SJCRH30 (cell line): Measurements from ENCODE around the gene MT3. TPM values are rescaled to one million over a fixed set of nuclear protein-coding genes. Genes with fewer than 3 reads are reported as not detected.

Source experiments
- DNase-seq, 2 experiments: peaks; one replicate each; pipeline ENCODE4 v3.0.0-alpha.2; 2015 to 2020
- H3K27ac ChIP-seq: fragments of 250-450 bp; sonication (Bioruptor Pico); 2 replicates; pipeline ENCODE4 v1.5.1; 2020; ENCODE audit warnings: mild to moderate bottlenecking, moderate library complexity
- H3K27me3 ChIP-seq: fragments of 250-450 bp; sonication (Bioruptor Pico); 2 replicates; pipeline ENCODE4 v1.5.1; 2020; ENCODE audit warnings: mild to moderate bottlenecking, moderate library complexity
- H3K36me3 ChIP-seq: fragments of 250-450 bp; sonication (Bioruptor Pico); 2 replicates; pipeline ENCODE4 v1.5.1; 2020; ENCODE audit warnings: mild to moderate bottlenecking, moderate library complexity
- H3K4me1 ChIP-seq: fragments of 250-450 bp; sonication (Bioruptor Pico); 2 replicates; pipeline ENCODE4 v1.5.1; 2020; ENCODE audit warnings: mild to moderate bottlenecking, moderate library complexity
- H3K4me3 ChIP-seq: fragments of 250-450 bp; sonication (Bioruptor Pico); 2 replicates; pipeline ENCODE4 v1.5.1; 2020; ENCODE audit warnings: mild to moderate bottlenecking, moderate library complexity
- H3K9me3 ChIP-seq: fragments of 250-450 bp; sonication (Bioruptor Pico); replicated peaks from 2 replicates; pipeline ENCODE4 v1.5.1; 2020; ENCODE audit warnings: mild to moderate bottlenecking, moderate library complexity
- total RNA-seq: library from RNA; depleted of rRNA; stranded (reverse); fragments of >200 nt; shearing (Covaris generic); gene quantifications from 2 replicates; pipeline ENCODE4 v1.2.3, GENCODE V29; 2014

Gene MT3
- total RNA-seq, 1 experiment from 2014 or later: not detected

DNA sequence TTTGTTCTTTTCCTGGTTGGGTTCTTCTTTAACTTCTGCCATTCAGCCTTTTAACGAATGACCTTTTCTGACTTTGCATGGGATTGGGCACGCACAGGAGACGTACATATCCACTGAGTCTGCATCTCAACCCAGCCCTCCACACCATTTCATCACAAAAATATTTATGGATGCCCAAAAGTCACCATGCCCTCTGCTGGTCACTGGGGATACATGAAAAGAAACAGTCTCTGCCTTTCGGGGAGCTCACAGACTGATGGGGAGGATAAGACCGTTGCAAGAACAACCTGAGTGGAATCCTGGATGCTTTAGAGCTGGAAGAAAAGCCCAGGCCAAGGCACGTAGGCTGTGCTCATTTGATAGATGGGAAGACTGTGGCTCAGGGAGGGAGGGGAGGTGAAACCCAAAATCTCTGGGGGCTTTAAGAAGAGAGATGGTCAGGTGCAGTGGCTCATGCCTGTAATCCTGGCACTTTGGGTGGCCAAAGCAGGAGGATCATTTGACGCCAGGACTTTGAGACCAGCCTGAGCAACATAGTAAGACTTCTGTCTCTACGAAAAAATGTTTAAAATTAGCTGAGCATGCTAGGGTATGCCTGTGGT lies 11.2 kb downstream of the MT3 start:
- Histone ChIP-seq H3K4me1 (no peaks in the 10 kb centered on the region), H3K36me3 (no peaks in the 10 kb centered on the region), H3K4me3 (no peak overlapping the region), H3K27me3 (no peaks in the 10 kb centered on the region; the same call in 1 of the 2 replicates), H3K9me3 (no peaks in the 10 kb centered on the region), H3K27ac (no peak overlapping the region)
- DNase-seq: peak; percentile 39 to 69

- no peaks in the 10 kb centered on the region for H3K36me3 ChIP-seq
- H3K4me3 ChIP-seq: no peak overlapping the region
- DNase-seq: peak in 1 of 2 experiments; percentile 24
- H3K27me3 ChIP-seq: no peaks in the 10 kb centered on the region; the same call in 1 of the 2 replicates
- no peak overlapping the region for H3K27ac ChIP-seq
- no peaks in the 10 kb centered on the region for H3K9me3 ChIP-seq
- H3K4me1 ChIP-seq: no peaks in the 10 kb centered on the region
Observed at GRCh38 chr16:56601325-56601724, 12.0 kb downstream of the MT3 start.

- Histone ChIP-seq H3K4me1 (peaks cover 15% of the 10 kb centered on the region), H3K27ac (no peak overlapping the region), H3K4me3 (no peak overlapping the region), H3K9me3 (no peaks in the 10 kb centered on the region), H3K36me3 (no peaks in the 10 kb centered on the region), H3K27me3 (no peaks in the 10 kb centered on the region; the same call in 1 of the 2 replicates)
- peak in 1 of 2 experiments; percentile 52 for DNase-seq
Observed at GRCh38 chr16:56603589-56603988, 14.3 kb downstream of the MT3 start.

DNA sequence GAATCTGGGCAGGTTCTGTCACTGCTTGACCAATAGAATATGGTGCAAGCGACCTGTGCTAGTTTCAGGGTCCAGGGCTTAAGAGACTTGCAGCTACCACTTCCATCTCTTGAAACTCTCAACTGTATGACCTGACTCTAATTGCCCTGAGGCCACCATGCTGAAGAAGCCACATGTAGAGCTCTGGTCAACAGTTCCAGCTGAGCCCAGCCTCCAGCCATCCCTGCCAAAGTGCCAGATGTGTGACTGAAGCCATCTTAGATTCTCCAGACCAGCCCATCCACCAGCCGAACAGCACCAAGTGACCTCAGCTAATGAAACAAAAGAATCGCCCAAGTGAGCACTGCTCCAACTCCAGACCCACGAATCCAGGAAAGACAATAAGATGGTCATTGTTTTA lies 15.6 kb downstream of the MT3 start:
- Histone ChIP-seq H3K9me3 (no peaks in the 10 kb centered on the region), H3K27ac (no peak overlapping the region), H3K4me3 (no peak overlapping the region), H3K27me3 (no peaks in the 10 kb centered on the region; the same call in 1 of the 2 replicates), H3K4me1 (peaks cover 16% of the 10 kb centered on the region), H3K36me3 (no peaks in the 10 kb centered on the region)
- DNase-seq: no peak

DNA sequence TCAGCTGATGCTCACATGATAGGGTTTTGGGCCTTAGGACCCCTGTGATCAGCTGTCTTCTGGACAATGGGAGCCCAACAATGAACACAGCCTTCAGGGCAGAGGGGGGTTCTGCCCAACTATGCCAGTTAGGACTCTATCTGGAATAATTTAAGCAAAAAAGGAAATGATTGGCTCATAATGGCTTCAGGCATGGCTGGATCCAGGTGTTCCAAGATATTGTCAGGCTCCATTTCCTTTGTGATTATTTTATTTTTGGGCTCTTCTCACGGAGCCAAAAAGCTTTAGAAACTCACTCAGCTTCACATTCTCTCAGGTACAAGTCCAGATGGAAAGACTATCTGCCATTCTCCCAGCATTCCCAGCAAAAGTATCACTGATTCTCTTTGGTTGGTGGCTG lies 16.1 kb downstream of the MT3 start:
- H3K4me3 ChIP-seq: no peak overlapping the region
- H3K27me3 ChIP-seq: no peaks in the 10 kb centered on the region; the same call in 1 of the 2 replicates
- no peak for DNase-seq
- H3K9me3 ChIP-seq: no peaks in the 10 kb centered on the region
- no peaks in the 10 kb centered on the region for H3K36me3 ChIP-seq
- peaks cover 21% of the 10 kb centered on the region for H3K4me1 ChIP-seq
- H3K27ac ChIP-seq: no peak overlapping the region

DNA sequence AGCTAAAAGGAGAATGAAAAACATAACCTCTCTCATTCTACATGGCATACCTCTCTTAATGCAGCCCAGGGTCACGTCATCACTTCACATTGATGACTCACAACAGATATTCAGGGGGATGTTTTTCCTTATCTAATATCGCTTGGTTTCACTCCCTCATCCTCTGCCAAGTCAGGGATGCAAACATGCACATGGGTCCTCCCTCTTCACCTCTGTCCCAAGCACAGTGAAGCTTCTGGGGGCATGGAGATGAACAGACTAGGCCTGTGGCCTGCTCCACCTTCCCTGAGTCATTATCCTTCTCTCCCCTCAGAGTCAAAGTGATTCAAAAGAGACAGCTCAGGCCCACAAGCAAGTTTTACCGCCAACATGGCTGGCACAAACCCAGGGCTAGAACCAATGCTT lies 16.7 kb downstream of the MT3 start:
- Histone ChIP-seq H3K9me3 (no peaks in the 10 kb centered on the region), H3K36me3 (no peaks in the 10 kb centered on the region), H3K27ac (no peak overlapping the region), H3K4me3 (no peak overlapping the region), H3K4me1 (peaks cover 27% of the 10 kb centered on the region), H3K27me3 (no peaks in the 10 kb centered on the region; the same call in 1 of the 2 replicates)
- no peak for DNase-seq

- H3K9me3 ChIP-seq: no peaks in the 10 kb centered on the region
- H3K27me3 ChIP-seq: no peaks in the 10 kb centered on the region; the same call in 1 of the 2 replicates
- no peak for DNase-seq
- peaks cover 32% of the 10 kb centered on the region for H3K4me1 ChIP-seq
- peak overlapping the region; percentile 89 for H3K27ac ChIP-seq
- no peaks in the 10 kb centered on the region for H3K36me3 ChIP-seq
- H3K4me3 ChIP-seq: peak overlapping the region; percentile 28
Observed at GRCh38 chr16:56606476-56607108, 17.3 kb downstream of the MT3 start.

DNA sequence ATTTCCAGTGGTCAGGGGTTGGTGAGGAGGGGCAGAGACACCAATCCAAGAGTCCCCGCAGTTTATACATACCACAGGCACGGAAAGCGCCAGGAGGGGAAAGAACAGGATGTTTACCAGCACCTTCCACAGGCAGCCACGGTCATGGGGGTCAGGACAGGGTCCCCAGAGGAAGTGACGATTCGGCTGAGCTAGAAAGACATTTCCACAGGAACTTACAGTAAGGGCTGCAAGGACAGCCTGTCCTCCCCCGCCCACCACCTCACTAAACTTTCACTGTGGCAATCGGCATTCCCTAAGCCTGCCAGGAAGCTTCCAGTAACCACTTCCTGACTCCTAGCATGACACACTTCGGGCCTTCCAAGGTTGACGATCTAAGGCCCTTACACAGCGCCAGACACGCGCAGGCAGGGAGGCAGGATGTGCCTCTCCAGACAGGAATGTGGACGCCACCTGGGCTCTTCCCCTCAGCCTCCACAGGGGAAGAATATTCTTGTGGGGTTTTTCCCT lies 17.8 kb downstream of the MT3 start:
- peak; percentile 74 to 79 for DNase-seq
- Histone ChIP-seq H3K36me3 (no peaks in the 10 kb centered on the region), H3K9me3 (no peaks in the 10 kb centered on the region), H3K27ac (peak overlapping the region; percentile 89), H3K4me3 (peak overlapping the region; percentile 28), H3K27me3 (no peaks in the 10 kb centered on the region), H3K4me1 (peaks cover 34% of the 10 kb centered on the region)

GRCh38 chr16:56607675-56608042 lies 18.3 kb downstream of the MT3 start:
- peaks cover 34% of the 10 kb centered on the region for H3K4me1 ChIP-seq
- peak overlapping the region; percentile 67 for H3K4me3 ChIP-seq
- H3K36me3 ChIP-seq: no peaks in the 10 kb centered on the region
- peak overlapping the region; percentile 89 for H3K27ac ChIP-seq
- DNase-seq: no peak
- no peaks in the 10 kb centered on the region for H3K27me3 ChIP-seq
- no peaks in the 10 kb centered on the region for H3K9me3 ChIP-seq

DNA sequence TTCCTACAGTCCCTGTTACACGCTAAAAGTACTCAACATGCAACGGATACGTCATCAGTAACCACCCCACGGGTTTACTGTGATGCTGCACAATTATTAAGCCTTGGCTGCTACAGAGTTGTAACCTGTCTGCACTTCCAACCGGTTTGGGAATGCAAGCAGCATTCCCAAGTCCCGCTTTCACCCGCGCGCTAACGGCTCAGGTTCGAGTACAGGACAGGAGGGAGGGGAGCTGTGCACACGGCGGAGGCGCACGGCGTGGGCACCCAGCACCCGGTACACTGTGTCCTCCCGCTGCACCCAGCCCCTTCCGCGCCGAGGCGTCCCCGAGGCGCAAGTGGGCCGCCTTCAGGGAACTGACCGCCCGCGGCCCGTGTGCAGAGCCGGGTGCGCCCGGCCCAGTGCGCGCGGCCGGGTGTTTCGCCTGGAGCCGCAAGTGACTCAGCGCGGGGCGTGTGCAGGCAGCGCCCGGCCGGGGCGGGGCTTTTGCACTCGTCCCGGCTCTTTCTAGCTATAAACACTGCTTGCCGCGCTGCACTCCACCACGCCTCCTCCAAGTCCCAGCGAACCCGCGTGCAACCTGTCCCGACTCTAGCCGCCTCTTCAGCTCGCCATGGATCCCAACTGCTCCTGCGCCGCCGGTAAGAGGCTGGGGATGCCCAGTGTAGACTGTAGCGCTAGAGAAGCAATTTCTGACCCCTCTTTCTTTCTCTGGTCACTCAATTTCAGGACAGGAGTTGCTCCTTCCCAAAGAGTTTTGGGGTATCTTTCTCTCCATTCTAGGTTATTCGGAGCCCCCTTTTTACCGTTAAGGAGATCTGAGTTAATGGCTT lies 18.9 kb downstream of the MT3 start, which contains the start of gene MT2A:
MT2A (plus strand) TSS at position 542 of the 833 bp plus-strand sequence; CDS start at position 614, 72 bp downstream.
- Histone ChIP-seq H3K27me3 (no peaks in the 10 kb centered on the region), H3K4me1 (peaks cover 34% of the 10 kb centered on the region), H3K4me3 (peak within 1 kb of the TSS; percentile 67), H3K27ac (peak within 1 kb of the TSS; percentile 89), H3K36me3 (no peaks in the 10 kb centered on the region), H3K9me3 (no peaks in the 10 kb centered on the region)
- peak; percentile 96 to 98 for DNase-seq

DNA sequence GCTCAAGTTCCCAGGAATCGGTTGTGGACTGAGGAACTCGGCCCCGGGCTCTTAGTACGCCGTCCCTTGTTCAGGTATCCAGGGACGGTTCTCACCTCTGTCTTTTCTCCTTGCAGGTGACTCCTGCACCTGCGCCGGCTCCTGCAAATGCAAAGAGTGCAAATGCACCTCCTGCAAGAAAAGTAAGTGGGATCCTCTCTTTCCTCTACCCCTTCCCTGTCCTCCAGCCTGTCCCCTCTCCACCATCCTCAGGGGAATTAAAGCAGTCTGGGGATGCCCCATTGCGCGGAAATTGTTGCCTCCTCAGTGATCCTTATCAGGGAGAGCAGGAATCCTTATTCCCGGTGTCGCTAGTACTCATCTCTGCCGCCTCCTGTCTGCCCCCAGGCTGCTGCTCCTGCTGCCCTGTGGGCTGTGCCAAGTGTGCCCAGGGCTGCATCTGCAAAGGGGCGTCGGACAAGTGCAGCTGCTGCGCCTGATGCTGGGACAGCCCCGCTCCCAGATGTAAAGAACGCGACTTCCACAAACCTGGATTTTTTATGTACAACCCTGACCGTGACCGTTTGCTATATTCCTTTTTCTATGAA lies 19.6 kb downstream of the MT3 start:
- peak overlapping the region; percentile 89 for H3K27ac ChIP-seq
- no peaks in the 10 kb centered on the region for H3K27me3 ChIP-seq
- peaks cover 34% of the 10 kb centered on the region for H3K4me1 ChIP-seq
- H3K4me3 ChIP-seq: peak overlapping the region; percentile 67
- no peaks in the 10 kb centered on the region for H3K36me3 ChIP-seq
- DNase-seq: peak; percentile 37 to 51
- no peaks in the 10 kb centered on the region for H3K9me3 ChIP-seq

- peak; percentile 81 to 88 for DNase-seq
- Histone ChIP-seq H3K4me1 (peaks cover 34% of the 10 kb centered on the region), H3K27ac (peak overlapping the region; percentile 89), H3K9me3 (no peaks in the 10 kb centered on the region), H3K36me3 (no peaks in the 10 kb centered on the region), H3K27me3 (no peaks in the 10 kb centered on the region), H3K4me3 (peak overlapping the region; percentile 67)
Observed at GRCh38 chr16:56609463-56609921, 20.2 kb downstream of the MT3 start.

DNA sequence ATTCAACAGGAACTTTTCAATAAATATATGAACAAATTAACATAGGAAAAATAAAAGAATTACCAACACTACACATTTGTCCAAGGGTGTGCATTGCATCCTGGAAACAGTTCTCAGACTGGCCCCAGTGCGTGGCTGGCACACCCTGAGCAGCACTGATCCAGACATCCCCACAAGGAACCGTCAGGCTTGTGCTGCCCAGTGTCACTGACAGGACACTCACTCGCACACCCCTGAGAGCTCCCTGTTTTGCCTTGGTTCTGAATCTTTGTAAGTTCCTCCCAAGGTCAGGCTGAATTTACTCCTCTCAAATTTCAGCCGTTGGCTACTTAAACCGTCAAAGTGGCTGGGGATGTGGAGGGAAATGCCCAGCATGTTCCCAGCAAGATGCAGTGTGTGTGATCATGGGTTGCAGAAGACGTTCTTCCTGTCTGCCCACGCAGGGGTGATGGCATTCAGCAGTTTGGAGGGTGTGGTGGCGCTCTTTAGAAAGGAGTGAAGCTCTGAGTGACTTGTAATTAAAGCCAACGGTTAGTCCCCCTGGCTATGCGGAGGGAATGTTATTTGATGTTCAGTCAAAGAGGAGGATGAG lies 20.8 kb downstream of the MT3 start:
- DNase-seq: peak; percentile 51 to 69
- peak overlapping the region; percentile 67 for H3K4me3 ChIP-seq
- peaks cover 34% of the 10 kb centered on the region for H3K4me1 ChIP-seq
- H3K36me3 ChIP-seq: no peaks in the 10 kb centered on the region
- H3K9me3 ChIP-seq: no peaks in the 10 kb centered on the region
- peak overlapping the region; percentile 89 for H3K27ac ChIP-seq
- H3K27me3 ChIP-seq: no peaks in the 10 kb centered on the region

DNA sequence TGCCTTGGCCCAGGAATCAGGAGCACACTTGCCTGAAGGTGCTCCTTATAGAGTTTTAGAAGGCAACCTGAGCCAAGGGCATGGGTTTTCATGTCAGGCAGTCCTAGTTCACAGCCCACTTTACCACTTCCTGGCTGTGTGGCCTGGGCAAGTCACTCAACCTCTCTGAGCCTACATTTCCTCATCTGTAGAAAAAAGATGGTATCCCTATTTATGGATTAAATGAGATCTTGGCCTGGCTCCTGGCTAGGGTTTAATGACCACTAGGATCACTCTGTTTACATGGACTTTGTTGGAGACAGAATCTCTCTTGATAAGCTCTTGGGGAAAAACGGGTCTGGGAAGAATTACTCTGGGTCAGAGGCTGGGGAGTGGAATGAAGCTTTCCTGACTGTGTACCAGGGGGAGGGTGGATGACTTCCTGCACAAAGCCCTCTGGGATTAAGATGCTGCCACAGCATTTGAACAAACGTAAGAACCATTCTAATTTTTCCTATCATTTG lies 21.3 kb downstream of the MT3 start:
- peak overlapping the region; percentile 89 for H3K27ac ChIP-seq
- no peaks in the 10 kb centered on the region for H3K27me3 ChIP-seq
- H3K4me1 ChIP-seq: peaks cover 34% of the 10 kb centered on the region
- H3K9me3 ChIP-seq: no peaks in the 10 kb centered on the region
- H3K4me3 ChIP-seq: no peak overlapping the region
- DNase-seq: peak in 1 of 2 experiments; percentile 17
- no peaks in the 10 kb centered on the region for H3K36me3 ChIP-seq
